A549 (cell line): Measurements from ENCODE around the gene EEFSEC.

Source experiments
- CHD2 ChIP-seq: fragments of 150-350 bp; IDR thresholded peaks from 2 replicates; pipeline ENCODE4 v1.6.1; 2014; ENCODE audit warnings: low read length; ENCODE audit not compliant: partially characterized antibody
- JUN ChIP-seq, 2 experiments: fragments of >200 bp; sonication (Bioruptor Twin); formaldehyde crosslinking; IDR thresholded peaks; 2 replicates in 1 of 2; 3 replicates in 1 of 2; pipeline ENCODE4 v1.6.1; 2016 to 2017
- NR3C1 ChIP-seq: fragments of >200 bp; sonication (Bioruptor Twin); formaldehyde crosslinking; IDR thresholded peaks from 3 replicates; pipeline ENCODE4 v1.6.1; 2017
- POLR2A ChIP-seq: IDR thresholded peaks from 2 replicates; pipeline ENCODE4 v1.6.1; 2012; ENCODE audit warnings: mild to moderate bottlenecking, low read length
- RFX5 ChIP-seq: fragments of 450-650 bp; IDR thresholded peaks from 2 replicates; pipeline ENCODE4 v1.7.1; 2014; ENCODE audit warnings: antibody characterized with exemption, mild to moderate bottlenecking, moderate library complexity
- TF ChIP-seq, protein P1 (sequence below): fragments of >200 bp; sonication (Bioruptor Twin); formaldehyde crosslinking; IDR thresholded peaks from 3 replicates; pipeline ENCODE4 v1.5.1; 2016
- TF ChIP-seq, protein P2 (sequence below): fragments of 250-450 bp; sonication (Bioruptor Pico); IDR thresholded peaks from 2 replicates; pipeline ENCODE4 v1.5.0; 2021; ENCODE audit warnings: mild to moderate bottlenecking, moderate library complexity, borderline replicate concordance

DNA sequence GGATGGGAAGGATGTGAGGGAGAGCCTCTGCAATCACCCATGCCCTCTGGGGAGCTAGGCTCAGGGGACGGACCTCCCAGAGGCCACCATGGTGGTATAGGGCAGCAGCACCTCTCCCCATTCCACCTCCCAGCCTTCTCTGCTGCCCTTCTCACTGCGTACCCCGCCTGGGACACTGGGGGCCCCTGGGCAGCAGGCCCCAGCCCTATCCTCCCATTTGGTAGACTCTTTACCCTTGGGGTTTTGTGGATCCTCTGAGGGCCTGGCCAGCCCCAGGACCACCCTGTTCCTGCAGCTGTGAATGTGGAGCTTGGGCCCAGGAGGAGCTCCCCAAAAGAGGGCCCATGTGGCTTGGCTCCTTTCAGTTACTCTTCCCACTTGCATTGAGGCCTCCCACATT, 181.5 kb downstream of the EEFSEC start:
- TF ChIP-seq NR3C1, result no peak
- TF ChIP-seq, protein P1, sequence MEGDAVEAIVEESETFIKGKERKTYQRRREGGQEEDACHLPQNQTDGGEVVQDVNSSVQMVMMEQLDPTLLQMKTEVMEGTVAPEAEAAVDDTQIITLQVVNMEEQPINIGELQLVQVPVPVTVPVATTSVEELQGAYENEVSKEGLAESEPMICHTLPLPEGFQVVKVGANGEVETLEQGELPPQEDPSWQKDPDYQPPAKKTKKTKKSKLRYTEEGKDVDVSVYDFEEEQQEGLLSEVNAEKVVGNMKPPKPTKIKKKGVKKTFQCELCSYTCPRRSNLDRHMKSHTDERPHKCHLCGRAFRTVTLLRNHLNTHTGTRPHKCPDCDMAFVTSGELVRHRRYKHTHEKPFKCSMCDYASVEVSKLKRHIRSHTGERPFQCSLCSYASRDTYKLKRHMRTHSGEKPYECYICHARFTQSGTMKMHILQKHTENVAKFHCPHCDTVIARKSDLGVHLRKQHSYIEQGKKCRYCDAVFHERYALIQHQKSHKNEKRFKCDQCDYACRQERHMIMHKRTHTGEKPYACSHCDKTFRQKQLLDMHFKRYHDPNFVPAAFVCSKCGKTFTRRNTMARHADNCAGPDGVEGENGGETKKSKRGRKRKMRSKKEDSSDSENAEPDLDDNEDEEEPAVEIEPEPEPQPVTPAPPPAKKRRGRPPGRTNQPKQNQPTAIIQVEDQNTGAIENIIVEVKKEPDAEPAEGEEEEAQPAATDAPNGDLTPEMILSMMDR, result no peak
- TF ChIP-seq RFX5, result no peak
- TF ChIP-seq CHD2, result no peak
- no peak for TF ChIP-seq POLR2A
- TF ChIP-seq, protein P2, sequence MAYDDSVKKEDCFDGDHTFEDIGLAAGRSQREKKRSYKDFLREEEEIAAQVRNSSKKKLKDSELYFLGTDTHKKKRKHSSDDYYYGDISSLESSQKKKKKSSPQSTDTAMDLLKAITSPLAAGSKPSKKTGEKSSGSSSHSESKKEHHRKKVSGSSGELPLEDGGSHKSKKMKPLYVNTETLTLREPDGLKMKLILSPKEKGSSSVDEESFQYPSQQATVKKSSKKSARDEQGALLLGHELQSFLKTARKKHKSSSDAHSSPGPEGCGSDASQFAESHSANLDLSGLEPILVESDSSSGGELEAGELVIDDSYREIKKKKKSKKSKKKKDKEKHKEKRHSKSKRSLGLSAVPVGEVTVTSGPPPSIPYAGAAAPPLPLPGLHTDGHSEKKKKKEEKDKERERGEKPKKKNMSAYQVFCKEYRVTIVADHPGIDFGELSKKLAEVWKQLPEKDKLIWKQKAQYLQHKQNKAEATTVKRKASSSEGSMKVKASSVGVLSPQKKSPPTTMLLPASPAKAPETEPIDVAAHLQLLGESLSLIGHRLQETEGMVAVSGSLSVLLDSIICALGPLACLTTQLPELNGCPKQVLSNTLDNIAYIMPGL (CRISPR knock-in tag), result no peak
- no peak for TF ChIP-seq JUN (IDR thresholded peaks at IDR 0.05)
